GM12891 (cell line): ENCODE data around the gene MPO.

Experiments used
- DNase-seq: peaks from one replicate; pipeline ENCODE4 v3.0.0; 2011; ENCODE audit warnings: low spot score; ENCODE audit not compliant: insufficient read length
- FAIRE-seq: peaks from 2 replicates; lab custom pipeline; 2011; peaks lifted over from hg19 to GRCh38; lab: Jason Lieb, UNC
- PAX5 ChIP-seq: IDR thresholded peaks from 2 replicates; pipeline ENCODE4 v1.6.1; 2011; ENCODE audit warnings: low read length, moderate library complexity, mild to moderate bottlenecking; ENCODE audit not compliant: insufficient read depth, severe bottlenecking
- POLR2A ChIP-seq: IDR thresholded peaks from 2 replicates; pipeline ENCODE4 v1.6.1; 2011; ENCODE audit warnings: low read depth, low read length, control low read depth
- POLR2AphosphoS5 ChIP-seq: IDR thresholded peaks from 2 replicates; pipeline ENCODE4 v1.6.1; 2011; ENCODE audit warnings: low read depth, low read length, control low read depth
- POU2F2 ChIP-seq: IDR thresholded peaks from 2 replicates; pipeline ENCODE4 v1.6.1; 2011; ENCODE audit warnings: low read depth, mild to moderate bottlenecking, control low read depth, low read length, moderate library complexity
- SPI1 ChIP-seq: IDR thresholded peaks from 2 replicates; pipeline ENCODE4 v1.6.1; 2011; ENCODE audit warnings: low read depth, low read length, control low read depth
- TAF1 ChIP-seq: IDR thresholded peaks from 2 replicates; pipeline ENCODE4 v1.6.1; 2011; ENCODE audit warnings: low read depth, low read length, control low read depth

Gene MPO

GRCh38 chr17:58311429-58311894 is 30.7 kb upstream of the MPO start:
- TF ChIP-seq PAX5 = no peak
- TF ChIP-seq SPI1 = no peak
- DNase-seq (peak; percentile 14), FAIRE-seq (no peak)

- FAIRE-seq (no peak), DNase-seq (peak; percentile 14)
- no peak for TF ChIP-seq TAF1
- no peak for TF ChIP-seq POU2F2
- no peak for TF ChIP-seq PAX5
- TF ChIP-seq POLR2AphosphoS5 = no peak
- no peak for TF ChIP-seq SPI1
- no peak for TF ChIP-seq POLR2A
Measured at GRCh38 chr17:58310511-58311428, 30.0 kb upstream of the MPO start.

GRCh38 chr17:58309918-58310259 is 29.2 kb upstream of the MPO start:
- TF ChIP-seq SPI1 = no peak
- TF ChIP-seq POLR2A = no peak
- no peak for TF ChIP-seq POLR2AphosphoS5
- no peak for TF ChIP-seq PAX5
- TF ChIP-seq POU2F2 = no peak
- TF ChIP-seq TAF1 = no peak
- DNase-seq (no peak), FAIRE-seq (no peak)

GRCh38 chr17:58308985-58309917 is 28.5 kb upstream of the MPO start:
- FAIRE-seq (no peak), DNase-seq (peak; percentile 5)
- TF ChIP-seq POU2F2 (no peak), POLR2A (no peak), PAX5 (no peak), TAF1 (no peak), SPI1 (no peak), POLR2AphosphoS5 (no peak)

DNA sequence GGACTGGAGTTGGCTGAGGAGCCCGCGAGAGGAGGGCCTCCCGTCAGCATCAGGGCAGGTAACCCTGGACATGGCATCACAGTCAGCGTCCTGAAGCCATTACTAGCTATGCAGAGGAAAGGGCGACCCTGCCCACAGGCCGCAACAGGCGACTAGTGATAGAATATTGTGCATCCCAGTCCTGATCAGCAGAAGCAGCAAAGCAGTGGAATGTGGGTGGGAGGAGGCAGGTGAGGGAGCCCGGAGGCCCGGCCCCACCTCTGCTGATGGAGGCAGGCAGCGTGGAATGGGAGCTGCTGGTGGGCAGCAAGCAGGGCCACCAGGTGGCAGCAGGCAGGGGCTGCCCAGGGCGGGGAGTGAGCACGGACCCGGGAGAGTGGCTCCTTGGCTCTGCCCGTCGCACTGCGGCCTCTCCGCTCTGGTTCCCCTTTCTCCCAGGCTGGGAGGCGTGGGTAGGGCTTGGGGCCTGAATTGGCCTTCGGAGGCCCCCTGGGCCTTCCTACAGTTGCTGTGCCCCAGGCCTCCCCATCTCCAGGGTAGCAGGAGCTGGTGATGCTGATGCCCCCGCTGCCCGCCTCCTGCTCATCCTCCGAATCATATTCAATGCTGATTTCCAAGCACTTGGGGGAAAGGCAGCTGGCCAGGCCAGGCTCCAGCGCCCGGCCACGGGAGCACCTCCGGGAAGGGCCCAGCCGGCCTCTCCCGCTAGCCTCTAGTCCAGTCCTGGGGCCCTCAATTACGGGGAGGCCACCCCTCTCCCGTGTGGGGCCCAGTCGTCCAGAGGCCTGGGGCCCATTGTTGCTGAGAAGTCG is 27.6 kb upstream of the MPO start:
- FAIRE-seq (no peak), DNase-seq (peak; percentile 17)
- no peak for TF ChIP-seq TAF1
- no peak for TF ChIP-seq PAX5
- TF ChIP-seq SPI1 = no peak
- TF ChIP-seq POLR2A = no peak
- TF ChIP-seq POLR2AphosphoS5 = no peak
- no peak for TF ChIP-seq POU2F2

DNA sequence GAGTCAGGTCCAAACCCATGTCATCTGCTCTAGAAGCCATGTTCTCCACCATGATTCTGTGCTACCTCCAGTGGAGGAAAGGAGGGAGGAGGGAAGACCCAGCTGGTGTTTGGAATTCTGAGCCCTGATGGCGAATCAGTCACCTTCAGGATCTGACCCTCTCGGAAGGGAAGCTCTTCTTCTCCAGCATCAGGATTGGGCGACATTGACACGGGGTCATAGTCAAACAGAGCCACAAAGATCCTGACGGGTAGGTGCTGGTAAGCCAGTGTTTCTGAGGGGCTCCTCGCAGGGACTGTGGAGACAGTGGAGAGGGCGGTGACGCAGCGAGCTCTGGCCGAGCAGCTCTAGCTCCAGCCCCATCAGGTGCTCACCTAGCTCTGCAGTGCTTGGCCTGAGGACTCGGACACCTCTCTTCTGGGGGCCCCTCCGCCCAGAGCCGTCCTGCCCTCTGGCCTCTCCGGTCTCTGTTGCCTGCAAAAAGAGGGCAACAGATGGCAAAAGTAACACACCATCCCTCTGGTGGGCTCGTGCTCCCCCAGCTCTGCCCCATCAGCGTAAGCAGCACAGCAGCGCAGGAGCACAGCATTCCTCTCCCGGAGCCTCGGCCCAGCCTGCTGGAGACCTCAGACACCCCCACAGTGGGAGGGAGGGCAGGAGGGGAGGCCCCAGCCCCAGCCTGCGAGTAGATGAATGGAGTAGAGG is 26.9 kb upstream of the MPO start:
- TF ChIP-seq TAF1 (no peak), POLR2A (no peak), POU2F2 (no peak), PAX5 (no peak), POLR2AphosphoS5 (no peak), SPI1 (no peak)
- FAIRE-seq = no peak
- no peak for DNase-seq

DNA sequence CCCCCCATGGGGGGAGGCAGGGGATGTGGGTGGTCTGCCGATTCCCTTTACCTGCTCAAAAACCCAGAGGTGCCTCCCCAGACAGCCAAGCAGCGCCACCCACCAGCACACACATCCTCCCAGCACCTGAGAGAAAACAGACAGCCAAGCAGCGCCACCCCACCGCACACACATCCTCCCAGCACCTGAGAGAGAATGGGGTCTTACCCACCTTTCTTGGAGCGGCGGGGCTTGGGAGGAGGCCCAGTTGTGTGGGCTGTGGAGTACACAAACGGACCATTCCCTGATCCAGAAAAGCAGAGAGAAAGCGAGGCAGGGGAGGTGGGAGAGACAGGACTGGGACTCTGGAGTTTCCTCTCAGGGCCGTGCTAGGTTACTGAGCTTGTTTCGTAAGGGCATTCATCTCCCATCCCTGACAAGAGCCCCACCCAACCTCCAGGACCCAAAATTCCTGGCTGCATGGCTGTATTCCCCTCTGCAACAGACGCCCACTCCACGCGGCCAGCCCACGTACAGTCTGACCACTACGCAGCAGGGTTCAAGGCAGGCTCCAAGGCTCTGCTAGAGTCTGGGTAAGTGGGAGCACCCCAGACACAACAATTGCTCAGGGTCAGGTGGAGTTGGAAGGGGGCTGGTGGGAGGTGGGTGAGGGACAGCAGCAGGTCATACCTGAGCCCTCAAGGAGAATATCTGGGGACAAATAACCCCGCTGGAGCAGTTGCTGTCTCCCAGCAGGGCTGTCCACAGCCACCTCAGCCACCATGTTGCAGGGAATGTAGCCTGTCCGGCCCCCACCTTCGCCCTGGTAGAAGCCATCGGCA is 25.6 kb upstream of the MPO start:
- FAIRE-seq = no peak
- TF ChIP-seq SPI1 (no peak), PAX5 (no peak), TAF1 (no peak), POLR2AphosphoS5 (no peak), POU2F2 (no peak), POLR2A (no peak)
- DNase-seq = no peak

GRCh38 chr17:58305626-58306025 is 24.9 kb upstream of the MPO start:
- DNase-seq (peak; percentile 13), FAIRE-seq (no peak)
- no peak for TF ChIP-seq POU2F2
- TF ChIP-seq POLR2AphosphoS5 = no peak
- no peak for TF ChIP-seq POLR2A
- no peak for TF ChIP-seq TAF1
- TF ChIP-seq SPI1 = no peak
- no peak for TF ChIP-seq PAX5

GRCh38 chr17:58304750-58305486 is 24.2 kb upstream of the MPO start:
- no peak for FAIRE-seq
- no peak for TF ChIP-seq POLR2A
- no peak for TF ChIP-seq SPI1
- no peak for TF ChIP-seq TAF1
- no peak for TF ChIP-seq POU2F2
- no peak for TF ChIP-seq PAX5
- no peak for TF ChIP-seq POLR2AphosphoS5
- DNase-seq = peak; percentile 15
